Left renal pelvis (tissue), 4 donors: Measurements from ENCODE around the gene NAMPT. TPM values are rescaled to one million over a fixed set of nuclear protein-coding genes. Genes with fewer than 3 reads are reported as not detected.
"Not testable (repeated sequence)": the region's sequence is repeated elsewhere in the genome, so short reads cannot be mapped to it uniquely, and the experiment has no call there.

Source experiments
- DNase-seq, 4 donors: peaks; one replicate each; pipeline ENCODE4 v3.0.0-alpha.2; 2013; ENCODE audit warnings: low read depth in 4 of 4, low spot score in 3 of 4
- polyA plus RNA-seq, 4 donors: library from polyadenylated mRNA; unstranded; fragments of 120-200 nt; gene quantifications; one replicate each; pipeline ENCODE4 v1.2.1, GENCODE V29; 2013; ENCODE audit not compliant: insufficient read length in 4 of 4

The NAMPT gene
- polyA plus RNA-seq, 4 donors, result 36.3 to 50.9 (median 45.0) TPM

GRCh38 chr7:106238830-106239229 lies 46.0 kb downstream of the NAMPT start:
- DNase-seq, result no peak

GRCh38 chr7:106236065-106236464 lies 48.7 kb downstream of the NAMPT start:
- DNase-seq, result no peak

GRCh38 chr7:106234425-106234824 lies 50.4 kb downstream of the NAMPT start:
- no peak for DNase-seq

- no peak for DNase-seq
Observed at GRCh38 chr7:106231856-106232490, 52.8 kb downstream of the NAMPT start.

- no peak for DNase-seq
Observed at GRCh38 chr7:106225856-106226255, 58.9 kb downstream of the NAMPT start.

GRCh38 chr7:106224797-106225196 lies 60.0 kb downstream of the NAMPT start:
- DNase-seq, result no peak

GRCh38 chr7:106223156-106223555 lies 61.6 kb downstream of the NAMPT start:
- no peak for DNase-seq

GRCh38 chr7:106222545-106222944 lies 62.2 kb downstream of the NAMPT start:
- DNase-seq, result no peak

GRCh38 chr7:106220307-106220706 lies 64.5 kb downstream of the NAMPT start:
- no peak for DNase-seq

- no peak for DNase-seq
Observed at GRCh38 chr7:106219170-106219569, 65.6 kb downstream of the NAMPT start.

GRCh38 chr7:106218546-106218945 lies 66.2 kb downstream of the NAMPT start:
- DNase-seq, result no peak

GRCh38 chr7:106216923-106217542 lies 67.8 kb downstream of the NAMPT start:
- no peak for DNase-seq

- no peak for DNase-seq
Observed at GRCh38 chr7:106216517-106216922, 68.3 kb downstream of the NAMPT start.

GRCh38 chr7:106215868-106216516 lies 68.8 kb downstream of the NAMPT start:
- no peak for DNase-seq

- not testable (repeated sequence) for DNase-seq
Observed at GRCh38 chr7:106208944-106209343, 75.8 kb downstream of the NAMPT start.

- DNase-seq, result no peak
Observed at GRCh38 chr7:106206826-106207541, 77.8 kb downstream of the NAMPT start.

- DNase-seq, result no peak
Observed at GRCh38 chr7:106205621-106206222, 79.1 kb downstream of the NAMPT start.

GRCh38 chr7:106203473-106203872 lies 81.3 kb downstream of the NAMPT start:
- no peak for DNase-seq

GRCh38 chr7:106201164-106201563 lies 83.6 kb downstream of the NAMPT start:
- DNase-seq, result no peak

- no peak for DNase-seq
Observed at GRCh38 chr7:106199813-106200364, 84.9 kb downstream of the NAMPT start.

GRCh38 chr7:106199024-106199423 lies 85.8 kb downstream of the NAMPT start:
- no peak for DNase-seq
